Measurements from ENCODE around the gene AS3MT.

DNA sequence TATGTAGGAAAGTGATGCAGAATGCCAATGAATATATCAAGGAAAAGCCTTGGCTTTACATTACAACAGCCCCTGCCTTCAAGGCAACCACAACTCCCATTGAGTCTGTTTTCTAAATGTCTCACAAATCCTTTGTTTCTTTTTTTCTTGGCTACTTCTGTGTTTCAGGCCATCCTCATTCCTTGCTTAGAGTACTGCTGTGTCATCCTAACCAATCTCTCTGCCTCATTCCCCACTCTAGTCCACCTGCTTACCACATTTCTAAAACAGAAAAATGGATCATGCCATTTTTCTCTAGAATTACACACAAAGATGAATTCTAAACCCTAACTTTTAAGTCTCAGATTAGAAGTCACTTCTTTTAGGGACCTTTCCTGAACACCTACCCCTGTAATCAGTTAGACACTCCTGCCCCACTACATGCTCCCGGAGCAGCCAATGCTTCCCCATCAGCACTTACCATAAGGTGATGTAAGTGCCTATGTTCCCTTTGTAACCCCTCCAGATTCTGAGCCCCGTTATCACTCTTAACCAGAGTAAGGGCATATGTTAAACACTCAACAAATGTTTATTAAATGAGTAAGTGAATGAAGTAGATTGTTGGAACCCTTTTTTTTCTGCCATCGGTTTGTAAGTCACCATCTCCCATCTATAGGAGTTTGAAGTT, 12.4 kb upstream of the AS3MT start:
- TF ChIP-seq, protein P1, sequence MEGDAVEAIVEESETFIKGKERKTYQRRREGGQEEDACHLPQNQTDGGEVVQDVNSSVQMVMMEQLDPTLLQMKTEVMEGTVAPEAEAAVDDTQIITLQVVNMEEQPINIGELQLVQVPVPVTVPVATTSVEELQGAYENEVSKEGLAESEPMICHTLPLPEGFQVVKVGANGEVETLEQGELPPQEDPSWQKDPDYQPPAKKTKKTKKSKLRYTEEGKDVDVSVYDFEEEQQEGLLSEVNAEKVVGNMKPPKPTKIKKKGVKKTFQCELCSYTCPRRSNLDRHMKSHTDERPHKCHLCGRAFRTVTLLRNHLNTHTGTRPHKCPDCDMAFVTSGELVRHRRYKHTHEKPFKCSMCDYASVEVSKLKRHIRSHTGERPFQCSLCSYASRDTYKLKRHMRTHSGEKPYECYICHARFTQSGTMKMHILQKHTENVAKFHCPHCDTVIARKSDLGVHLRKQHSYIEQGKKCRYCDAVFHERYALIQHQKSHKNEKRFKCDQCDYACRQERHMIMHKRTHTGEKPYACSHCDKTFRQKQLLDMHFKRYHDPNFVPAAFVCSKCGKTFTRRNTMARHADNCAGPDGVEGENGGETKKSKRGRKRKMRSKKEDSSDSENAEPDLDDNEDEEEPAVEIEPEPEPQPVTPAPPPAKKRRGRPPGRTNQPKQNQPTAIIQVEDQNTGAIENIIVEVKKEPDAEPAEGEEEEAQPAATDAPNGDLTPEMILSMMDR (IDR thresholded peaks at IDR 0.05) = no peak
- TF ChIP-seq POLR2A (IDR thresholded peaks at IDR 0.05) = no peak

Measured in right lobe of liver (tissue), 4 donors.